GM18499 (cell line): ENCODE measurements around the gene HSDL2.
"Not testable (repeated sequence)": the region's sequence is repeated elsewhere in the genome, so short reads cannot be mapped to it uniquely, and the experiment has no call there.

Source experiments
- ATAC-seq: cut with Tn5 transposase; IDR thresholded peaks from one replicate; pipeline ENCODE4 v1.9.1; 2021; ENCODE audit warnings: moderate number of reproducible peaks; ENCODE audit not compliant: insufficient read depth, unreplicated experiment

Gene HSDL2

DNA sequence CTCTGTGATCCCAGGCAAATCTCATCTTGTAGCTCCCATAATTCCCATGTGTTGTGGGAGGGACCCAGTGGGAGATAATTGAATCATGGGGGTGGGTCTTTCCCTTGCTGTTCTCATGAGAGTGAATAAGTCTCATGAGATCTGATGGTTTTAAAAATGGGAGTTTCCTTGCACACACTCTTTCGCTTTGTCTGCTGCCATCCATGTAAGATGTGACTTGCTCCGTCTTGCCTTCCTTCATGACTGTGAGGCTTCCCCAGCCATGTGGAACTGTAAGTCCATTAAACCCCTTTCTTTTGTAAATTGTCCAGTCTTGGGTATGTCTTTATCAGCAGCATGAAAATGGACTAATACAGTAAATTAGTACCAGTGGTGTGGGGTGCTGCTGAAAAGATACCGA is 14.7 kb upstream of the HSDL2 start:
- ATAC-seq: not testable (repeated sequence)

DNA sequence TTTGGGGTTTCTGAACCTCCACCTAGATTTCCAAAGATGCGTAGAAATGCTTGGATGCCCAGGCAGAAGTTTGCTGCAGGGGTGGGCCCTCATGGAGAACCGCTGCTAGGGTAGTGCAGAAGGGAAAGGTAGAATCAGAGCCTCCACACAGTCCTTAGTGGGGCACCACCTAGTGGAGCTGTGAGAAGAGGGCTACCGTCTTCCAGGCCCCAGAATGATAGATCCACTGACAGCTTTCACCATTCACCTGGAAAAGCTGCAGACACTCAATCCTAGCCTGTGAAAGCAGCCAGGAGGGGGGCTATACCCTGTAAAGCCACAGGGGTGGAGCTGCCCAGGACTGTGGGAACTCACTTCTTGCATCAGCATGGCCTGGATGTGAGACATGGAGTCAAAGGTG is 13.3 kb upstream of the HSDL2 start:
- ATAC-seq: no peak

- no peak for ATAC-seq
These were observed 12.4 kb upstream of the HSDL2 start for GRCh38 chr9:112367465-112367864.

GRCh38 chr9:112369817-112370216 is 10.1 kb upstream of the HSDL2 start:
- no peak for ATAC-seq

- ATAC-seq: no peak
These were observed 8.8 kb upstream of the HSDL2 start for GRCh38 chr9:112371060-112371459.

- not testable (repeated sequence) for ATAC-seq
These were observed 6.2 kb upstream of the HSDL2 start for GRCh38 chr9:112373666-112374065.

GRCh38 chr9:112374232-112374631 is 5.7 kb upstream of the HSDL2 start:
- ATAC-seq: not testable (repeated sequence)

- no peak for ATAC-seq
These were observed 4.5 kb upstream of the HSDL2 start for GRCh38 chr9:112375361-112375760.

DNA sequence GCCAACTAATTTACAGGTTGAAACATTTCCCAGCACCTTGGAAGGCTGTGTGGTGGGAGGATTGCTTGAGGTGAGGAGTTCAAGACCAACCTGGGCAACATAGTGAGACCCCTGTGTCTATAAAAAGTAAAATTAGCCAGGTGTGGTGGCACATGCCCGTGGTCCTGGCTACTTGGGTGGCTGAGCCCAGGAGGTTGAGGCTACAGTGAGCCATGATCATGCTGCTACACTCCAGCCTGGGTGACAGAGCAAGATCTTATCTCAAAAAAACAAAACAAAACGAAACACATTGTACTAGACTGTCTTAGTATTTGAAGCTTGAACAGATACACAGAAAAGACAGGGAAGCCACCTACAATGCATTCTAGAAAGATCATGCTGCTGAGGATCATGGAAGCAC is 2.8 kb upstream of the HSDL2 start:
- ATAC-seq: no peak

- ATAC-seq: no peak
These were observed 2.1 kb upstream of the HSDL2 start for GRCh38 chr9:112377684-112378327.

DNA sequence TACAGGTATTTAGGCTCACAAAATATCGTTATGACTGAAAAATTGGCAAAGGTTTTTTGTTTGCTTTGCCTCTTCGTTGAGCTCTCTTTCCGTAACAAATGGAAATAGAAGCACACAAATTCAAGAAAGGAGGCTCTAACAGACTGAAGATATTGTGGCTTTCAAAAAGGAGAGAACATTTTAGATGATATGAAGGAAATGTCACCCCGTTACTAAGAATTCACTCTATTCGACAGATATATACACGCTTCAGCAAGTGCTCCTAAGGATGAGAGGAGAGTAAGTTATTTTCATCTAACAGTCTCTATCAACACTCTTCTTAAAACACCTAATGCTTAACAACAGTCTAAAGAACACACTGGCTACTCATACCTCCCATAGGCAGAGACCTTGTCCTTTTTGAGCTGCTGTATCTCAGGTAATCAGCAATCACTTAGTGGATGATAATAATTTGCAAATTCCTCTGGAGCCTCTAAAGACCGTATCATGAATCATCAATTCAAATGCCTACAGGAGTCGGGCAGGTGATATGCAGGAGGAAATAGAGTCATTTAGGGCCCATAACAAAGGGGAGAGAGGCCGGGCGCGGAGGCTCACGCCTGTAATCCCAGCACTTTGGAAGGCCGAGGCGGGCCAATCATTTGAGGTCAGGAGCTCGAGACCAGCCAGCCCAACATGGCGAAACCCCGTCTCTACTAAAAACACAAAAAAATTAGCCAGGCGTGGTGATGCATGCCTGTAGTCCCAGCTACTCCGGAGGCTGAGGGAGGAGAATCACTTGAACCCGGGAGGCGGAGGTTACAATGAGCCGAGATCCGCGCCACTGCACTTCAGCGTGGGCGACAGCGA is 1.4 kb upstream of the HSDL2 start:
- peak; percentile 15 for ATAC-seq

- peak; percentile 70 for ATAC-seq
These were observed 469 bp upstream of the HSDL2 start for GRCh38 chr9:112379177-112380101.

DNA sequence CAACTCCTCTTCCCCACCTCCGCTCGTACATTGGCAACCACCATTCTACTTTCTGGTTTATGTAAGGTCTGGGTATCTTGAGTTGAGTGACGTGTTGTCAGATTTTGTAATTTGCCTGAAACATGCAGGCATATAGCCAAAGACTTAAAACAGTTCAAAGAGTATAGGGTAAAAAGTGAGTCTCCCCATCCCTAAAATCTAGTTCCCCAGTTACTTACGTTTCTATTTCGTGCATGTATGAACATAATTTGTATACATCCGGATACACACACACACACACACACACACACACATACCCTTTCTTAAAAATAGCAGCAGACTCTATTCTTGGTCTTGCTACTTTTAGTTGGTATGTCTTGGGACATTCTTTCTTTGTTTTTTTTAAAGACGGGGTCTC is 915 bp downstream of the HSDL2 start:
- no peak for ATAC-seq

DNA sequence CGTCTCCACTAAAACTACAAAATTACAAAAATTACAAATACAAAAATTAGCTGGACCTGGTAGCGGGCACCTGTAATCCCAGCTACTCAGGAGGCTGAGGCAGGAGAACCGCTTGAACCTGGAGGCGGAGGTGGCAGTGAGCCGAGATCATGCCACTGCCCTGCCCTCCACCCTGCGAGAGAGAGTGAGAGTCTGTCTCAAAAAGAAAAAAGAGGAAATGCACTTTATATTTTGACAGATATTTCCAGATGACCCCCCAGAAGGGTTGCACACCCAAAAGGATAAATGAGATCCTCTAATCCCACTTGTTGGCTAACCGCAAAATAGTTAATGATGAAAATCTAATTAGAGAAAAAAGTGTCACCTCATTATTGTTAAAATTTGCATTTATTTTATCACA is 2.2 kb downstream of the HSDL2 start:
- ATAC-seq: no peak

GRCh38 chr9:112382501-112383364 is 2.8 kb downstream of the HSDL2 start:
- no peak for ATAC-seq

DNA sequence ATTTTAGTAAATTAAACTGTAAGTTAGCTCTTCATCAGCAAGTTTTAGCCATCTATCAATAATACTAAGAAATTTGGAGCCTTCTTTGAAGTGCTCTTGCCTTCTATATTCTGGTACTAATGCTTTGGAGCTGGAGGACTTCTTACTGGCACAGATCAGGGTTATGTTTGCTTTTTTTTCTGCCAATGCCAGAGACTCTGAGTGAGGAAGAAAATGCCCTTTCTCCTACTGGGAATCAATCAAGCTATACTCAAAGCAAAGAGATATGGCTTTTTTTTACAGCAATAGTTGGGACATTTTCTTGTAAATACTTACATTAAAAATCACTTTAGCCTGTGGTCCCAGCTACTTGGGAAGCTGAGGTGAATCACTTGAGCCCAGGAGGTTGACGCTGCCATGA is 4.3 kb downstream of the HSDL2 start:
- no peak for ATAC-seq

GRCh38 chr9:112384690-112385089 is 4.8 kb downstream of the HSDL2 start:
- no peak for ATAC-seq

- ATAC-seq: no peak
These were observed 7.2 kb downstream of the HSDL2 start for GRCh38 chr9:112387115-112387514.

DNA sequence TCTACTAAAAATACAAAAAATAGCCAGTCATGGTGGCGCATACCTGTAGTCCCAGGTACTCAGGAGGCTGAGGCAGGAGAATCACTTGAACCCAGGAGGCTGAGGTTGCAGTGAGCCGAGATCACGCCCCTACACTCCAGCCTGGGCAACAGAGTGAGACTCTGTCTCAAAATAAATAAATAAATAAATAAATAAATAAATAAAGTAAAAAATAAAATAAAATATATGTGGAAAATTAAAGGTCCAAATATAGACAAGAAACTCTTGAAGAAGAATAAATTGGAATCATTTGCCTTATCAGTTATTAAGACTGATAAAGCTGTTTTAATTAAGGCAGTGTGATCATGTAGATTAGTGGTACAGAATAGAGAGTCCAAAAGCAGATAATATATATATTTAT is 10.0 kb downstream of the HSDL2 start:
- ATAC-seq: not testable (repeated sequence)
